Stimulated activated CD4-positive, alpha-beta T cell treated with anti-CD3 and anti-CD28 coated beads, Interleukin-4, amount 100 ng/mL, for 24 hours (primary cell): ENCODE measurements around the gene HIVEP3.
"Not testable (repeated sequence)": the region's sequence is repeated elsewhere in the genome, so short reads cannot be mapped to it uniquely, and the experiment has no call there.

ENCODE experiments used
- DNase-seq: peaks from one replicate; pipeline ENCODE4 v3.0.0-alpha.2; 2020

The HIVEP3 gene

DNA sequence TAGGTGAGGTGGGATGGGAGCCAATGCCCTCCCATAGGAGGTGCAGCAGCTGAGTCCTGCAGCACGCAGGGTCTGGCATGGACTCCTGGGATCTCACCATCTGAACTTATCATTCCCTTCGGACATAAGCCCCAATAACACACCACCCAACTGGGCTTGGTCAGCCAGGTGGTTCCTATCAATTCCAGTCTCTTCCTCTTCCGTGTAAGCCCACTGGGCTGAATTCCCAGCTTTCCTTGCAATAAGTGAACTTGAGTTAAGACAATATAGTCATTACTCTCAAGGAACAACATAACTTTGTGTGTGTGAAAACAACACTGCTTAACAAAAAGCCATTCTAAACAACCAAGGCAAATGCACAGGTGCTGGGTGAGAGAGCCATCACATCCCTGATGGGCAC lies 347.7 kb downstream of the HIVEP3 start:
- DNase-seq: no peak

DNA sequence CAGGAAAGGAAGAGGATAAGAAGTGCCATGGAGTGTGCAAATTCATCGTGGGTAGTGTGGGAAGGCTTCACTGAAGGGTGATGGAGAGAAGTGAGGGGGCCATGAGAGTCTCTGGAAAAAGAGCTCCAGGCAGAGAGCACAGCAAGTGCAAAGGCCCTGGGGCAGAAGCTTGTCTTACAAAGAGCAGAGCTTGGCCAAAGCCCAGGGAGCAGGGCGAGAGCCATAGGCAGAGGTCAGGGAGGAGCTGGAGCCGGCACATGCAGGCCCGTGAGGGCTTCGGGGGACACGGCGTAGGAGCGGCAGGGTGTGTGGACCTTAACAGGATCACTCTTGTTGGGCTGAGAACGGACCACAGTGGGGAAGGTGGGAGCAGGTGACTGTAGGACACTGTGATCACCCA lies 350.5 kb downstream of the HIVEP3 start:
- no peak for DNase-seq

DNA sequence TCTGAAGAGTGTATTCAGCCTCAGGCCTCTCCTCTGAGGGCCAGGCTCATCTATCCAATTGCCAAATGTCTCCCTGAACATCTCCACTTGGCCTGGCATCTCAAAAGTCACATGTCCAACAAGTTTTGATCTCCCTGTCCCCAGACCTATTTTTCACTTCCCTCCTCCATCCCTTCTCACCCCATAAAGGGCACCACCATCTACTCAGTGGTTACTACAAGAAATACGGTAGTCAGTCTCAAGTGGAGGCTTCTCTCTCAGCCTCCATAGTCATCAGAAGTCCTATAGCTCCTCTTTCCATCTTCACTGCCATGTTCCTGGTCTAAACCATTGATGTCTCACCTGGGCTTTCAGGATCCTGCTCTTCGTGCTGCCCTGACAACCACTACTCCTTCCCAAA lies 351.8 kb downstream of the HIVEP3 start:
- DNase-seq: no peak

DNA sequence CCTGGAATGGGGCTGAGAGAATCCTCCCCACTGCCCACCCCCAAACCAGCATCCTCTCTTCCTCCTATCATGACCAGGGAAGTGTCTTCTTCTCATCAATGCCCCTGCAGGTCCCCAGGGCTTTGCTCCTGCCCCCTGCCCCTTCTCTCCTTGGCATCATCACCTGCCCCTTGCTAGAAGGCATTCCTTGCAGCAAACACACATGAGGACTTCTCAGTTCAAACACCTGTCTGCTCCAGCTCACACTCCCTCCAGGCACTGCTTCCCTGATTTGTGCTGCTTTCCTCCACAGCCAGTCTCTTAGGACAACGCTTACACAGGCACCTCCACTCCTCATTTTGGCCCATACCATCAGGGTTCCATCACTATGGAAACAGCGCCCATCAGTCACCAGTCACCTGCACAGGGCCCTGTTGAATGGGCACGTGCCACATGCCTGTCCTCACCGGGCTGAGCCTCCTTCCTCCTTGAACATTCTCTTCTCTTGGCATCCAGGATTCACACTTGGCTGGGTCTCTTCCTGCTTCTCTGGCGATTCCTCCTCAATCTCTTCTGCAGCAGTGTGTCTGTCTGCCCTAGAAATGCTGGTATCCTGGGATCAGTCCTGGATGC lies 352.3 kb downstream of the HIVEP3 start:
- no peak for DNase-seq

DNA sequence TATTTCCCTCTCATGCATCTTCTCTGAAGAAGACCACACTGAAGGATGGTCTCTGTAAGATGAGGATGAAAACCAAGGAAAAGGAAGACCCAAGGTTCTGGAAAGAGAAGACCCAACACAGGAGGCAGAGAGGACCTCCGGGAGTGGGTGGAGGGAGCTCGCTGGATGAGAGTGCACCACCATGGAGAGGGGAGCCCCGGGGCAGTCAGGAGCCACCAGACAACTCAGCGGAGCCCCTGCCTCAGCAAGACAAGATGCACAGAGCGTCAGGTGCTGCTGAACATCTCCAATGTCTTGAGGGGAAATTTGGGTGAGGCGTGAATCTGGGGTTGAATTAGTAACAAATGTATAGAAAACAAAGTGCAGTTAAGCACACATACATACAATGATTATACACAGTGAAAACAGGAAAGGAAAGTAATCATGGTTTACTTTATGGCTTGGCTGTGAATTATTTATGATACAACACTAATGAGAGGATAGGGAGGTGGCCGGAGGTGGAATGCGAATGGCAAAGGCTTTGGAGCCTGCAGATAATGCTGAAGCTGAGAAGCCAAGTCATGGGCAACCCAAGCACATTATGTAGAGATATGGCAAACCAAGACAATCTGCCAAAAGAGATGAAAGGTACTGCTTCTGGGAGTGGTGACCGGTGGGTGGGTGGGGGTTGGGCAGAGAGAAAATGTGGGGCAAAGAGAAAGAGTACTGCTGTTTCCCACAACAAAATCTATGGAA lies 353.8 kb downstream of the HIVEP3 start:
- DNase-seq: no peak

DNA sequence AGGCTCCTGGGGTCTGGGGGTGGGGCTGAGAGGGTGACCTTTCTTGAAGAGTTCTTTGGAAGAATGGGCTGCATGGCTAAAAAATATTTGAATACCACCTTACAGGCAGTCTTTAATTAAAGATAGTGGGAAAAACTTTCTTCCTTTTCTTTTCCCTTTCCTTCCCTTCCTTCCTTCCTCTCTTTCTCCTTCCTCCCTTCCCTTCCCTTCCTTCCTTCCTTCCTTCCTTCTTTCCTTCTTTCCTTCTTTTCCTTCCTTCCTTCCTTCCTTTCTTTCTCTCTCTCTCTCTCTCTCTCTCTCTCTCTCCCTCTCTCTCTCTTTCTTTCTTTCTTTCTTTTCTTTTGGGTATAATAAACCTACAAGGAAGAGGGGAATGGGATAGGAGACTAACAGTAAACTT lies 356.4 kb downstream of the HIVEP3 start:
- no peak for DNase-seq

DNA sequence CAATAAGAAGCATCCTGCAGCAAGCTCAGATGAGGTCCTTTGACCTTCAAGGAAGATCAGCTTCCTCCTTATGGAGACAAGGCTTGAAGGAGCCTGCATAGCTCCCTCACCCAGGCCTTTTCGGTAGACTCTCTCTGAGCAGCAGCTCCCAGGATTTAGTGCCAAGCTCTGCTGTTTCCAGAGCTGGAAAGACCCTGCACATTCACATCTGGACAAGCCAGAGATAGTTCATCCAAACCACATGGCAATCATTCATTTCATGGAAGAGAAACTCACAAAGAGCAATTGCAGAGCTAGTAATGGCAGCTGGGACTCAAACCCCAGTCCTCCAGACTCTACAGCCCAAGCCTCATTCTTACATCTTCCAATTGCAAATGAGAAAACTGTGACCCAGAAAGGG lies 357.8 kb downstream of the HIVEP3 start:
- no peak for DNase-seq

DNA sequence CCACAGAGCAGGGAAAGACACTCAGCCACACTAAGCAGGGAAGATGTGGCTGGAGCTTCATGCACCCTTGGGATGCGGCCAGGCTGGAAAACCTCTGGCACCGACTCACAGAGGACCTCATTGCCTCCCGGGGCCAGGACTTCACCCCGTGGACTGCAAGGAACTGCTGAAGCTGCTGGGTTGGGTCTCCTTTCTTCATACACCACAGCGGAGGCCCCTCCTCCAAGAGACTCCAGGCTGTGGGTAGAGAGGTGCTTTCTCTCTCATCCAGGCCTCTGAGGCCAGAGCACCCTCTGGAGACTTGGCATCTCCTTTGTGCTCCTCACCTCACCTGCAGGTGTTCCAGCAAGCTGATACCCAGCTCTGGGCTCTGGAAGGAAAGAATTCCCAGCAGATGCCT lies 358.2 kb downstream of the HIVEP3 start:
- DNase-seq: no peak

DNA sequence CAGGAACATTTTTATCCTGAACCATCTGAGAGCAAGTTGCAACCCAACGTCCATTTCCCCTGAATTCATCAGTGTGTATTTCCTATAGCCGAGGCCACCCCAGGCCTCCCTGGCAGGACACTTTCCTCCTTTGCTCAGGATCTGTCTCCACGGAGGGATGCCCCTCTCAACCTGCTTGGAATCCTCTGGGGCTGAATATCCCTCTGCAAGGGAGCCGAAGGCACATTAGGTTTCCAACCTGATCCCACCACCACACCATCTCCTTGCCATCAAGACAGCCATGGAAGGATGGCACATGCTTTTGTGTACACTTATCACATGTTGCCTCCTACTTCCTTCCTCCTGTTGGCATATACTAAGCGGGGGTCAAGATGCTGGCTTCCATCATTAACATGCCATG lies 359.4 kb downstream of the HIVEP3 start:
- DNase-seq: no peak

DNA sequence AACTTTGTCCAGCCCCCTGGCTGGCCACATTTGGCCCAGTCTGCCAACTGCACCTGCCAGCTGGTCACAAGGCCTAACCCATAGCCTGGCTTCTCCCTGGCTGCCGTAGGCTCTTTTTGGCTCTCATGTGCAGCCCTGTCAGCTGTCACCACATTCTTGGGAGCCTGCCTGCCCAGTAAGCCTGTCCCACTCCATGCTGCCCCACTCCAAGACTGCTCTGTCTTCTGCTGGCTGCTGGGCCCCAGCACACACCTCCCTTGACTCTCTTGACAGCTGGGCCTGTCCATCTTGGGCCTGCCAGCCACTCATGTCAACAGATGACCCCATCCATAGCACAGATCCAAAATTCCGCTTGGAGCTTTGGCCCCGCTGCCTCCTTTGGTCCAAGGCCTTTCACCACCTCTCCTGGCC lies 360.0 kb downstream of the HIVEP3 start:
- no peak for DNase-seq

DNA sequence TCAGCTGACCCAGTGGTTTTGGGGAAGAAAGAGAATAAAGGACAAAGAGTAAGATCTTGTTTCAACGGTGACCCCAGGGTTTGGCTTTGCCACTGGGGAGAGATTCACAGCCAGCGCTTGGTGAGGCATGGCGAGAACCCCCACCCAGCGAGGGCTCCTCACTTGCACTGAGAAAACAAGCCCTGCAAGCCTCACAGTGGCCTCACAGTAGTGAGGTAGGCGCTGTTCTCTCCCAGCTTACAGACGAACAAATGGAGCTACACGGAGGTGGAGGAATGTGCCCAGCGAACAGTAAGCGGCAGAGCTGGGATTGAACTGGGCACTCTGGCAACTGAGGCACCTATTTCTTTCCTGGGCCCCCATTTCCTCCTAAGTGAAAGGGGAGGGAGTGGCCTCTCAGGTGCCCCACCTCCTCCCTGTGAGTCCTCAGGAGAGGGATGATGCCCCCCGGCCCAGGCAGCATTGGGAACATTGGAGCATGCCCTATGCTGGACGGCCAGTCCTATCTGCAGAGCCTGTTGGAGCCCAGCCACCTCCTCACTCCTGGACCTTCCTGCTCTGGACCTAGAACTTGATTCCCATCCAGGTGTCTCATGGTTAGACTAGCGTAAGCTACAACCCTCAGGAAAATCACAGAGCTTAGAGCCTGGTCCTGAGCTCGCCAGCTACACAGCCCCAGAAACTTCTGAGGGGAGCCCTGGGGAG lies 360.8 kb downstream of the HIVEP3 start:
- no peak for DNase-seq

DNA sequence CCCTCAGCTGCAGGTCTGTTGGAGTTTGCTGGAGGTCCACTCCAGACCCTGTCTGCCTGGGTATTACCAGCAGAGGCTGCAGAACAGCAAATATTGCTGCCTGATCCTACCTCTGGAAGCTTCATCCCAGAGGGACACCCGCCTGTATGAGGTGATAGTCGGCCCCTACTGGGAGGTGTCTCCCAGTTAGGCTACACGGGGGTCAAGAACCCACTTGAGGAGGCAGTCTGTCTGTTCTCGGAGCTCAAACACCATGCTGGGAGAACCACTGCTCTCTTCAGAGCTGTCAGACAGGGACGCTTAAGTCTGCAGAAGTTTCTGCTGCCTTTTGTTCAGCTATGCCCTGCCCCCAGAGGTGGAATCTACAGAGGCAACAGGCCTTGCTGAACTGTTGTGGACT lies 364.0 kb downstream of the HIVEP3 start:
- DNase-seq: not testable (repeated sequence)

DNA sequence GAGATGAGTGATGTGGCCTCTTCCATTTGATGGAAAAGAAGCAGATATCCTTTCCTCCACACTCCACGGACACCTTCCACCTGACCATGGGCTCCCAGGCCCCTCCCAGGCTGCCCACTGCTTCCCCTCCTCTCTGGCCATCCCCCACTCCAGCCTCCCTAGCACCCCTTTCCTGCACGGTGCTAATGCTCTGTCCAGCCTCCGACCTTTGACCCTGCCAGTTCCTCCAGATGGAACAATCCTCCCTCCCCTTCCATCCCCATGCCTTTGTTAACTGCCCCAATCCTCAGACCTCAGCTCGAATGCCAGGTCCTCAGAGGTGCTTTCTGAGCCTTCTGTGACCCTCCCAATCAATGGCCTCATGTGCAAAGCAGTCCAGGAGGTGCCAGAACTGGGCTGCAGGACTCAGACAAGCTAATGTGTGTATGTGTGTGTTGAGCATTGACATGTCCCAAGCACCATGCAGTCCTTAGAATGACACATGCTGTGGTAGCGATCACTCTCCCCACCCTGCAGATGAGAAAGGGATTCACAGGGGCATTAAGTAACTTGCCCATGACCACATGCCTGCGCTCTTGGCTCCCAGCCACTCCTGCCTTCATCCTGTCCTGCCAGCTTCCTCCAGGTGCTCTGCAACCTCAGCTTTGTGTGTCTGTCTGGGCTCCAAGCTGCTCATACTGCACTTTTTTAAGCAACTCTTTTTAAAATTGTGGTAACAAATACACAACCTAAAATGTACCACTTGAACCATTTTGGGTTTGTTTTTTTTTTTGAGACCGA lies 370.8 kb downstream of the HIVEP3 start:
- DNase-seq: no peak

DNA sequence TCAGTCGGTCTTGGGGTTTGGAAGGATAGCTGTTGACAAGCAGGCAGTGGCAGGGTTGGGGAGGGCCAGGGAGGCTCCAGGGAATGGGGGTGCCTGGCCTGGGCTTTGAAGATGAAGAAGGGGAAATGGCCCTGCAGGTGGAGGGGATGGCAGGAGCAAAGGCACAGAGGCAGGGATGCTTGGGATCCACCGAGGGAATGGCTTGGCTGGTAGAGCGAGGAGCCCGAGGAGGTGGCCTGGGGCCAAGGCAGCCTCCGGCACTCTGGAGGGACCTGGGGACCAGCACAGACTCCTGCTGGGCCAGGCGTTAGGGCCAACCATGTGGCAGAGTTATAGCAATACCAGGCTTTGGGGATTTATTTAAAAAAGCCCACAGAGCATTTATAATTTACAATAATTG lies 371.4 kb downstream of the HIVEP3 start:
- DNase-seq: no peak

DNA sequence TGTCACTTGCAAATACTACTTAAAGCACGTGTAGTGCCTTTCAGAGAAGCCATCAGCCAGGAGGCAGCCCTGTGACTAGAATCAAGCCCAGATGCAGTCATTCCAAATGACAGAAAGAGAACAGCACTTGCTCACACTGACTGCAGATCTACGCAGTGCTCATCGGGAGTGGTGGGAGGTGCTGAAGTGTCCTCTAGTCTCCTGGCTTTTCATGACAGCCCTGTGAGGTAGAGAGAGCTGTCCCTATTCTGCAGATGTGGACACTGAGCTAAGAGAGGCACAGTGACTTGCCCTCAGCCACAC lies 371.9 kb downstream of the HIVEP3 start:
- DNase-seq: no peak

DNA sequence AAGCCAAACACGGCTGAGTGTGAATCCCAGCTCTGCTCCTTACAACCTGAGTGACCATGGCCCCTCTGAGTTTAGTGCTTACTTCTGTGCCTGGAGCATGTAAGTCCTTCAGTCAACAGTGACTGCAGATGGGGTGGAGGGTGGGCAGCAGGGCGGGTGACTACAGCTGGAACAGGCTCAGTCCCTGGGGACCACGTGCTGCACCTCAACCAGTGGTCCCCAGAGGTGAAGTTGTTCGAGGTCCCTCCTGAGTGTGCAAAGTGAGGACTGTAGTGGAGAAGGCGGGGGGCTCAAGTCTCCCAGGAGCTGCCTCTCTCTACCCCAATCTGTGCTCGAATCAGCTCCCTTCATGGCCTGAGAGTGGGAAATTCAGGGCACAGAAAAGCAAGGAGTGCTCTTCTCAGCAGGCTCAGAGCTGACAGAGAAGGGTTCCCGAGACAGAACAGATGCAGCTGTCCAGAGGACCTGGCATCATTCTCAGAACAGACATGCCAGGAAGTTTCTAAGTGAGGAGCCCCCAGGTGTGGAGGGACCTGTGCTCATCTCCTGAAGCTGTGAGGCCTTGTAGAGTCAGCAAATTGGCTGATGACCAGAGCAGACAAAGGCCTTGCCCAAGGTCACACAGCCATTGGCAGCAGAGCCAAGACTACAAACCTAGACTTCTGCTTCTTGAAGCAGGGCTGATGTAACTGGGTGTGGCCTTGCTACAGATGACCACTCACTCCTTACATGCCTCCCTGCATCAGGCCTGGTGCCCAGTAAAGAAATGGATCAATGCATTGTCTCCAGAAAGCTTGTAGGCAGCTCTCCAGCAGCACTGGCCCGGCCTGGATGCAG lies 372.5 kb downstream of the HIVEP3 start:
- no peak for DNase-seq

DNA sequence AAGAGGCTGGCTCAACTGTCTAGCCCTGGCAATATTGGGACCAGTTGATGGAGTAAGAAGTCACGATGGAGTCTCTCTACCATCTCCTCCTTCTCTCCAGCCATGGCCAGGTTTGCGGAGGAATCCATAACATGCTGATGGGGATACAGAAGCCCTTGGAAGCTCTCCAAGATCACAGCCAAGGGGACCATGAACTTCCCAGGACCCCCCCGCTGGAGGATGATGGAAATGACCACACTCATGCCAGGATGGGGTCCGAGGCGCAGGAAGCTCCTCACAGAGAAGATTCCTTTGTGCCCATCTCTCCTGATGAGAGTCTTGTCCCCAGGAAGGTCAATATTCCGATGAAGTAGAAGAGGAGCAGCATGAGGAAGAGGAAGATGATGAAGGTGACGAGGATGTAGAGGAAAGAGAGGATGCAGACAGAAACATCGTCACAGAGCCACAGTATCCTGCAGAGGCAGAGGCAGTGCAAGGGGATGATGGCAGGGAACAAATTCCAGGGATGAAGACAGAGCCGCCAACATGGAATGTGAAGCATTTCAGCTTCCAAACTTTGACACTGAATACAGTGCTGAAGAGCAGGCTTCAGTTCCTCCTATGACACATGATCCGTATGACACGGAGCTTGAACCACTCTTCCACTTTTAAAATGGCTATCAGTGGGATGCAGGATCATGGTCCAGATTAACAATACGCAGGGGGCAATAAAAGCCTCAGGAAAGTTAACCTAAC lies 376.4 kb downstream of the HIVEP3 start:
- DNase-seq: no peak

DNA sequence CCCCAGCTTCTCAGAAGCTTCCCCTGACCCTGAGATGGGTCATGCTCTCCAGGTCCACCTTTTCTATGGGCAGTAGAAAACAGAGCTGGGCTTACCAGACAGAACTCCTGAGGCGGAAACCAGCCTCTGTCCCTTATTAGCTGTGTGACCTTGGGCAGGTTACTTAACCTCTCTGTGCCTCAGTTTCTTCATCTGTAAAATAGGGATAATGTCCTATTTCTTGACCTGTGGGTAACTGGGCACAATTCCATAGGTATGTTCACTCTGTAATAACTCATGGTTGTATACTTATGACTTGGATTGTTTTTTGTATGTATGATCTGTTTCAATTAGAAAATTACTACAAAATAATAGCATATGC lies 377.1 kb downstream of the HIVEP3 start:
- DNase-seq: no peak

DNA sequence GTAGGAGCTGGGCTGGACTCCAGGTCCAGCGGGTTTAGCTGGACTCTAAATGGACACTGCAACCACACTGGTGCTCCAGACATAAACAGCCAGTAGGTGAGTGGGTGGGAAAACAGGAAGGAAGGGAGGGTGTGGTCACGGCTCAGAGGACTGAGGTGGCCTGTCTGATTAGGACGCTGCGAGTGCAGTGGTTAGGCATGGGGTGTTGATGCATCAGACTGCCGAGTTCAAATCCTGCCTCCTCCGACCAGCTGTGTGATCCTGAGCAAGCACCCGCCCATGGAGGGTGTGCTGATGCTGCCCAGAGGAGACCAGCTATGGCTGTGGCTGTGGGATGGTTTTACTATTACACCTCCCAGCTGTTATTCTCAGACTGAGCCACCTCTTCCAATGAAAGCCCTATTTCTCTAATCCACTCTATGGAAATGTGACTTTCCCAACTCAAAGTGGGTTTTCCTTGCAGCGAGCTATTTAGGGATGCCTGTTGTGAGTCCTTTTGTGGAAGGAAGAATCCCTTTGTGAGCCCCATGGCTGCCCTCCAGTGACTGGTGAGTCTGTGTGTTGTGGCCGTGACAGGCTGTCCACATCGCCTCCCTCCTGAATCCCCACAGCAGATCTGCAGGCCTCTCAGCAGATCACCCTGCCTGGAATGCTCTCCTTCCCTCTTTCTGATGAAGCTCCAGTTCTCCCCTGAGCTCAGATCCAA lies 377.7 kb downstream of the HIVEP3 start:
- no peak for DNase-seq

DNA sequence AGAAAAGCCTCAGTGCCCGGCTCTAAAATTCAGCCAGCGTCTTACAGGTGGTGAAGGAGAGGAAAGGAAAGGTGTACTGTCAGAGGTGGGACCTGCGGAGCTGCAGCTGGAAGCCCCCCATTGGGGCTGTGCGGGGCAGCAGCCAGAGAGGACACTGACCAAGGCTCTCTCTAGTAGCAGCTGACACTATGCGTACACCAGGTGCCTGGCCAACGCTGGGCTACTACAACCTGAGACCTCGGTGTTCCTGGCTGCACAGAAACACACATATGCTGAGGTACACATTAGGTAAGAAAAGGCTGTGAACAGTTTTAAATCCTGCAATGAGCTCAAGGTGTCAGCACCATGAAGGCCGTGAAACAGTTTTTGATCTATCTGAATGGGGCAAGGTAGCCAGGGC lies 378.7 kb downstream of the HIVEP3 start:
- no peak for DNase-seq

DNA sequence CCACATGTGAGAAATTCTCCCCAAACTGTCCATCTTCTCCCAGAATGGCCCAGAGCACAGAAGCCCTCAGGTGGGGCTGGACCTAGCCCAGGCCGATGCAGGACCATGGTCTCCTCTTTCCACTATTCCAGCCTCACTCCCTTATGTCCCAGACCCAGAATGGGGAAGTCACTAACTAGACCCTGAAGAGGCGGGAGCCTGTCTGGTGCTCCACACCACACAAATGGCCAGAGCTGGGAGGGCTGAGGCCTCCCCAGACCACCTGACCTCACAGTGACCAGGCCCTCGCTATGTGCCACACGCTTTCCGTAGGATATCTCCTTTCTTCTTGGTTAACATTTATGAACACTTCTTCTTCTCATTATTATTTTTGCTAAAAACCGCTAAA lies 379.3 kb downstream of the HIVEP3 start:
- no peak for DNase-seq
